ENCODE measurements around the gene GRHL1.

DNA sequence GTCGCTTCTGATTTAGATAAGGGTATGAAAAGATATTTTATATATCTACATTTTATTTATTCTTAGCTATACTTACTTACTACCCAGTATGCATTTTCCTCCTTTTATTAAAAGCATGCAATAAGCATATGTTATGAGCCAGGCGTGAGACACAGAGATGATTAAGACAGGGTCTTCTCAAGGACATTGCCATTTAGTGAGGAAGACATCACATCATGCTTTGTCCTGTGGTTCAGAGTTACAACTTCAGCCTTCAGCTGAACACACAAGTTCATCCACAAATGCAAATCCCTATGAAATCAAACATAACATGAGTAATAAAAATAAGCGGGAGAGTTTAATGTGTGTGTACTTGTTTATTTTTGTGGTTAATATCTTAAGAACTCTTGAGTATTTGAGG lies 30.2 kb downstream of the GRHL1 start:
- no peak for TF ChIP-seq SUZ12 (IDR thresholded peaks at IDR 0.05; ENCODE audit: extremely low read depth, insufficient read depth, insufficient read length)
- no peak for TF ChIP-seq YY1 (IDR thresholded peaks at IDR 0.05; ENCODE audit: insufficient read depth, insufficient read length)
- TF ChIP-seq ZNF274 (IDR thresholded peaks at IDR 0.05; ENCODE audit: low read depth, low read length) = no peak
